PC-3 (cell line): ENCODE data around the gene STXBP3. TPM values are rescaled to one million over a fixed set of nuclear protein-coding genes. Genes with fewer than 3 reads are reported as not detected.
A peak's percentile ranks its signal among the peaks of the same experiment; 100 is the strongest.

Experiments
- ATAC-seq: fragments of 200-7000 bp; cut with Tn5 transposase; 2 replicates; pipeline ENCODE4 v1.9.1; 2020; ENCODE audit warnings: mild to moderate bottlenecking, moderate library complexity
- BruUV-seq: library from RNA; stranded (reverse); fragments of 400-500 nt; replicated peaks from 2 replicates; lab custom pipeline; 2021; lab: Mats Ljungman, UMichigan
- CTCF ChIA-PET: fragments of 300-600 bp; sonication (Branson Sonifier 250); formaldehyde crosslinking; loops from one replicate; lab custom pipeline; 2022; ENCODE audit warnings: antibody characterized with exemption; lab: Charles Lee
- POLR2A ChIA-PET: fragments of 300-600 bp; sonication (Branson Sonifier 250); formaldehyde crosslinking; loops from one replicate; lab custom pipeline; 2022; ENCODE audit warnings: antibody characterized with exemption; ENCODE audit not compliant: unreplicated experiment; lab: Charles Lee
- DNase-seq: peaks from one replicate; pipeline ENCODE4 v3.0.0-alpha.2; 2015
- H2AFZ ChIP-seq: fragments of 300-600 bp; sonication (generic); 2 replicates; pipeline ENCODE4 v1.6.0; 2016; ENCODE audit warnings: antibody characterized with exemption, low read length
- H3F3A ChIP-seq: fragments of 300-600 bp; sonication (generic); one replicate; pipeline ENCODE4 v1.6.0; 2017; ENCODE audit warnings: antibody characterized with exemption, low read length, control low read depth, mild to moderate bottlenecking; ENCODE audit not compliant: unreplicated experiment
- H3K27ac ChIP-seq: fragments of 300-600 bp; sonication (generic); 2 replicates; pipeline ENCODE4 v1.5.1; 2016; ENCODE audit warnings: mild to moderate bottlenecking, low read length
- H3K27me3 ChIP-seq: fragments of 300-600 bp; sonication (generic); 2 replicates; pipeline ENCODE4 v1.6.1; 2016; ENCODE audit warnings: low read length, mixed read lengths
- H3K36me3 ChIP-seq: fragments of 300-600 bp; sonication (generic); 2 replicates; pipeline ENCODE4 v1.6.1; 2016; ENCODE audit warnings: low read depth, mixed run types, low read length, mixed read lengths
- H3K4me1 ChIP-seq: fragments of 300-600 bp; sonication (generic); 2 replicates; pipeline ENCODE4 v1.5.1; 2016; ENCODE audit warnings: low read length; ENCODE audit not compliant: insufficient read depth
- H3K4me2 ChIP-seq: fragments of 300-600 bp; sonication (generic); 2 replicates; pipeline ENCODE4 v1.6.0; 2016; ENCODE audit warnings: low read length
- H3K4me3 ChIP-seq: fragments of 300-600 bp; sonication (generic); 2 replicates; pipeline ENCODE4 v1.5.1; 2016; ENCODE audit warnings: mild to moderate bottlenecking, low read length, mixed read lengths
- H3K79me2 ChIP-seq: fragments of 300-600 bp; sonication (generic); 2 replicates; pipeline ENCODE4 v1.6.1; 2017; ENCODE audit warnings: low read length, mixed read lengths
- H3K9ac ChIP-seq: fragments of 300-600 bp; sonication (generic); 2 replicates; pipeline ENCODE4 v1.6.0; 2016; ENCODE audit warnings: mild to moderate bottlenecking, low read length
- H3K9me2 ChIP-seq: fragments of 300-600 bp; sonication (generic); replicated peaks from 2 replicates; pipeline ENCODE4 v1.6.1; 2016; ENCODE audit warnings: mixed run types, low read length, mixed read lengths
- H3K9me3 ChIP-seq: fragments of 300-600 bp; sonication (generic); 2 replicates; pipeline ENCODE4 v1.6.1; 2016; ENCODE audit warnings: low read length, mixed read lengths
- H4K20me1 ChIP-seq: fragments of 300-600 bp; sonication (generic); 2 replicates; pipeline ENCODE4 v1.6.1; 2016; ENCODE audit warnings: low read length, mixed read lengths
- CTCF ChIP-seq: fragments of 300-600 bp; sonication (generic); conservative IDR thresholded peaks from 2 replicates; pipeline ENCODE4 v1.5.1; 2017; ENCODE audit warnings: antibody characterized with exemption, low read depth, mild to moderate bottlenecking, low read length
- EZH2 ChIP-seq: fragments of 300-600 bp; sonication (generic); IDR thresholded peaks from one replicate; pipeline ENCODE4 v1.6.1; 2017; ENCODE audit warnings: antibody characterized with exemption, mild to moderate bottlenecking, low read length; ENCODE audit not compliant: unreplicated experiment
- EZH2phosphoT487 ChIP-seq: fragments of 300-600 bp; sonication (generic); IDR thresholded peaks from 2 replicates; pipeline ENCODE4 v1.6.1; 2018; ENCODE audit warnings: mild to moderate bottlenecking, antibody characterized with exemption, low read length, borderline replicate concordance
- intact Hi-C: fragments of 100-400 bp; cut with micrococcal nuclease; formaldehyde crosslinking; loops from 2 replicates; pipeline ENCODE4 v1.9.0; 2023
- total RNA-seq: library from RNA; depleted of rRNA; stranded (reverse); fragments of >200 nt; gene quantifications from 2 replicates; pipeline ENCODE4 v1.2.3, GENCODE V29; 2014

STXBP3 gene
- total RNA-seq, 1 experiment from 2014 or later, result 17.2 TPM

DNA sequence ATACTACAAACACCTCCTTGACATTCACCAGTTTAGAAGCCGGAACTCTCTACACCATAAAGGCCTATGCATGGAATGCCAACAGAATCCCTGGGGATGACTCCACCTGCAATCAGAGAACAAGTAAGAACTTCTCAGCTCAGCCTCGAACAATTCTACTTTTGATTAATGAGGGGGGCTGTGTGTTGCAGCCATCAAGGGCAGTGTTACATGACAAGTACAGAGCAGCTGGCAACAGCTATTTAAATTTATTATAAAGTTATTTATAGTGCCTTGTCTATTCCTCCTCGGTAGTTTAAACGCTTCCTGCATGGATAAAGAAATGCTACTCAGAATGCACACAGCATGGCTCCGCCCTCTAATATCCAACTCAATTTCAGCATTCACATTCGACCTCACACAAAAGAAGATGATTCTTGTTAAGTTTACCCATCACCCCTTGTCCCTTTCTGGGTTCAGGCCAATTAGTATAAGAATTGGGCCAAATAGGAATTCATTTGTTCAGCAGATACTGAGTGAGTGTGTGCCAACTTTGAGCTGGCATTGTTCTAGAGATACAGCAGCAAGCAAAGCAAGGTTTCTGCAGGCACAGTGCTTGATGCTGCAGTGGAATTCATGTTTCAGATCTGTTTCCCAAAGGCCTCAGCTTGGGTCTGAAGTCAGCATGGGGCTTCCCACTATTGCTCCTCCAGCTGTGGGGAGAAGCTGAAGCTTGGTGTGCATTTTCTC lies 27.4 kb upstream of the STXBP3 start:
- H3K4me2 ChIP-seq, result peak overlapping the region; percentile 77
- no peak for DNase-seq
- no peaks in the 10 kb centered on the region for H4K20me1 ChIP-seq
- CTCF ChIA-PET, result no interaction called here
- H3K36me3 ChIP-seq, result no peaks in the 10 kb centered on the region
- no peaks in the 10 kb centered on the region for H3K9me3 ChIP-seq
- H3F3A ChIP-seq, result no peaks in the 10 kb centered on the region
- TF ChIP-seq CTCF, result no peak
- no peak for TF ChIP-seq EZH2
- no peak for TF ChIP-seq EZH2phosphoT487
- peak overlapping the region; percentile 77; the same call in 1 of the 2 replicates for H2AFZ ChIP-seq
- H3K9ac ChIP-seq, result no peak overlapping the region
- no peaks in the 10 kb centered on the region for H3K9me2 ChIP-seq
- intact Hi-C loops, result no loop called here
- POLR2A ChIA-PET, result no interaction called here
- peak overlapping the region; percentile 84 for H3K27ac ChIP-seq
- BruUV-seq, result no TSS peak
- ATAC-seq, result no peak
- no peaks in the 10 kb centered on the region for H3K27me3 ChIP-seq
- H3K4me1 ChIP-seq, result peaks cover 22% of the 10 kb centered on the region
- no peak overlapping the region for H3K4me3 ChIP-seq
- no peaks in the 10 kb centered on the region for H3K79me2 ChIP-seq

GRCh38 chr1:108719656-108720435 lies 26.6 kb upstream of the STXBP3 start:
- H3K9me2 ChIP-seq, result no peaks in the 10 kb centered on the region
- H3K36me3 ChIP-seq, result no peaks in the 10 kb centered on the region
- peaks cover 22% of the 10 kb centered on the region for H3K4me1 ChIP-seq
- no peaks in the 10 kb centered on the region for H4K20me1 ChIP-seq
- intact Hi-C loops, result loop anchor here (1.0 kb wide), 1 partner anchor 28 kb away; the partner anchor contains the start of gene PRPF38B
- BruUV-seq, result no TSS peak
- peak; percentile 98 for ATAC-seq
- peak overlapping the region; percentile 77 for H2AFZ ChIP-seq
- TF ChIP-seq EZH2phosphoT487 (no peak), EZH2 (no peak), CTCF (no peak)
- H3K27ac ChIP-seq, result peak overlapping the region; percentile 84
- no peaks in the 10 kb centered on the region for H3K79me2 ChIP-seq
- peak overlapping the region; percentile 37; the same call in 1 of the 2 replicates for H3K4me3 ChIP-seq
- H3K9ac ChIP-seq, result peak overlapping the region; percentile 27; the same call in 1 of the 2 replicates
- ChIA-PET POLR2A (no interaction called here), CTCF (no interaction called here)
- H3K27me3 ChIP-seq, result no peaks in the 10 kb centered on the region
- H3F3A ChIP-seq, result no peaks in the 10 kb centered on the region
- peak; percentile 89 for DNase-seq
- no peaks in the 10 kb centered on the region for H3K9me3 ChIP-seq
- peak overlapping the region; percentile 77 for H3K4me2 ChIP-seq
